GM18870 (cell line): ENCODE data around the gene PBX3.
"Not testable (repeated sequence)": the region's sequence is repeated elsewhere in the genome, so short reads cannot be mapped to it uniquely, and the experiment has no call there.

Source experiments
- ATAC-seq: cut with Tn5 transposase; IDR thresholded peaks from one replicate; pipeline ENCODE4 v1.9.1; 2021; ENCODE audit warnings: moderate library complexity; ENCODE audit not compliant: unreplicated experiment

The PBX3 gene

GRCh38 chr9:125820100-125820804, 73.1 kb downstream of the PBX3 start:
- no peak for ATAC-seq

- no peak for ATAC-seq
Observed at GRCh38 chr9:125821078-125821477, 73.9 kb downstream of the PBX3 start.

GRCh38 chr9:125822160-125822559, 75.0 kb downstream of the PBX3 start:
- ATAC-seq: no peak

- no peak for ATAC-seq
Observed at GRCh38 chr9:125822902-125823301, 75.7 kb downstream of the PBX3 start.

GRCh38 chr9:125823874-125824406, 76.8 kb downstream of the PBX3 start:
- not testable (repeated sequence) for ATAC-seq

GRCh38 chr9:125825762-125826161, 78.6 kb downstream of the PBX3 start:
- ATAC-seq: no peak

GRCh38 chr9:125826850-125827249, 79.7 kb downstream of the PBX3 start:
- ATAC-seq: no peak

GRCh38 chr9:125829743-125830142, 82.6 kb downstream of the PBX3 start:
- peak; percentile 61 for ATAC-seq

- no peak for ATAC-seq
Observed at GRCh38 chr9:125831054-125831453, 83.9 kb downstream of the PBX3 start.

GRCh38 chr9:125831616-125832015, 84.4 kb downstream of the PBX3 start:
- ATAC-seq: no peak

GRCh38 chr9:125835655-125836054, 88.5 kb downstream of the PBX3 start:
- ATAC-seq: no peak

- no peak for ATAC-seq
Observed at GRCh38 chr9:125839317-125839716, 92.1 kb downstream of the PBX3 start.

GRCh38 chr9:125841444-125841843, 94.3 kb downstream of the PBX3 start:
- ATAC-seq: no peak

- no peak for ATAC-seq
Observed at GRCh38 chr9:125842242-125842641, 95.1 kb downstream of the PBX3 start.

- no peak for ATAC-seq
Observed at GRCh38 chr9:125843646-125844045, 96.5 kb downstream of the PBX3 start.

GRCh38 chr9:125844611-125845010, 97.4 kb downstream of the PBX3 start:
- ATAC-seq: no peak

GRCh38 chr9:125845271-125845808, 98.2 kb downstream of the PBX3 start:
- ATAC-seq: no peak

GRCh38 chr9:125847735-125848134, 100.6 kb downstream of the PBX3 start:
- ATAC-seq: no peak

GRCh38 chr9:125850106-125850632, 103.0 kb downstream of the PBX3 start:
- no peak for ATAC-seq

GRCh38 chr9:125850763-125851162, 103.6 kb downstream of the PBX3 start:
- no peak for ATAC-seq

- no peak for ATAC-seq
Observed at GRCh38 chr9:125851979-125852378, 104.8 kb downstream of the PBX3 start.

- ATAC-seq: no peak
Observed at GRCh38 chr9:125852386-125852785, 105.2 kb downstream of the PBX3 start.
